NB4 (cell line): ENCODE data around the gene PHF14.

ENCODE experiments used
- DNase-seq: peaks from one replicate; pipeline ENCODE4 v3.0.0; 2010; ENCODE audit warnings: low read depth
- H3K4me3 ChIP-seq: one replicate; pipeline ENCODE4 v1.5.1; 2011; ENCODE audit warnings: mild to moderate bottlenecking, low read depth, low read length, moderate library complexity
- MYC ChIP-seq: IDR thresholded peaks from 2 replicates; pipeline ENCODE4 v1.6.1; 2011; ENCODE audit warnings: low read depth, low read length
- POLR2A ChIP-seq: IDR thresholded peaks from 2 replicates; pipeline ENCODE4 v1.6.1; 2011; ENCODE audit warnings: mild to moderate bottlenecking; ENCODE audit not compliant: insufficient read length; ENCODE audit errors: extremely low read depth
- TF ChIP-seq, protein P1 (sequence below): IDR thresholded peaks from 2 replicates; pipeline ENCODE4 v1.6.1; 2011; ENCODE audit warnings: low read depth, low read length
- TF ChIP-seq, protein P2 (sequence below): IDR thresholded peaks from one replicate; pipeline ENCODE4 v1.5.1; 2012; ENCODE audit warnings: low read depth, low read length

The PHF14 gene

DNA sequence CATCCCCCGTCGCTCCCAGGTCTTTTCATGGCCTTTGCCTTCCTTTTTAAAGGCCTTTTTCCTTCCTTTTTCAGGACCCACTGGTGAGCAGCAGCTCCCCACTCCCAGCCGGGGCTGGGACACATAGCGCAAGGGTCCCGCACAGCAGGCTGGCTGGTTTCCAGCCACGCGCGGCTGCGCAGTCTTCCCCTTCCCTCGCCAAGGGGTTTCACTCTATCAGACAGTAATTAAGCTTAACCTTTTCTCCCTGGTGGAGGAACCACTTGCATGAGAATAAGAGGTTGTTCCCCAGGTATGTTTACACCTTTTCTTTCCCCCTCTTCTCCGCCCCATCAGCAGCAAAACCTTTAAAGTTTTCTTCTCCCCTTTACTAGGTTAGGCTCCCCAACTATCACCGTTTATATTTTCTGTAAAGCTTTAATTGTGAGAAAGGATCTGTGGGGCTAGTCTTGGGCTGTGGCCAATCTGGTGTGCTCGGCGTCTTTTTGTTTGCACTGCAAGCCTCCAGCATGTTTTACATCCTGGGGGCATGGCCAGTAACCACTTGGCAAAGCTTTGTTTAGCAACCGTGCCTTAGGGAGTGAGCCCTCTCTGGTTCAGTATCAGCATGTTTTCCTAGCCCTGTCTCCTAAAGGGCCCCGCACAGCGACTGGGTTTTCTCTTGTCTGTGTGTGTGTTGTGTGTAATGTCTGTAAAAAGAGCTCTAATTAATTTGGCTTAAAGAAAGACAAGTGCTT, 219.6 kb downstream of the PHF14 start:
- DNase-seq, result no peak
- no peak overlapping the region for H3K4me3 ChIP-seq
- no peak for TF ChIP-seq MYC
- TF ChIP-seq, protein P1, sequence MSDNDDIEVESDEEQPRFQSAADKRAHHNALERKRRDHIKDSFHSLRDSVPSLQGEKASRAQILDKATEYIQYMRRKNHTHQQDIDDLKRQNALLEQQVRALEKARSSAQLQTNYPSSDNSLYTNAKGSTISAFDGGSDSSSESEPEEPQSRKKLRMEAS, result no peak
- TF ChIP-seq, protein P2, sequence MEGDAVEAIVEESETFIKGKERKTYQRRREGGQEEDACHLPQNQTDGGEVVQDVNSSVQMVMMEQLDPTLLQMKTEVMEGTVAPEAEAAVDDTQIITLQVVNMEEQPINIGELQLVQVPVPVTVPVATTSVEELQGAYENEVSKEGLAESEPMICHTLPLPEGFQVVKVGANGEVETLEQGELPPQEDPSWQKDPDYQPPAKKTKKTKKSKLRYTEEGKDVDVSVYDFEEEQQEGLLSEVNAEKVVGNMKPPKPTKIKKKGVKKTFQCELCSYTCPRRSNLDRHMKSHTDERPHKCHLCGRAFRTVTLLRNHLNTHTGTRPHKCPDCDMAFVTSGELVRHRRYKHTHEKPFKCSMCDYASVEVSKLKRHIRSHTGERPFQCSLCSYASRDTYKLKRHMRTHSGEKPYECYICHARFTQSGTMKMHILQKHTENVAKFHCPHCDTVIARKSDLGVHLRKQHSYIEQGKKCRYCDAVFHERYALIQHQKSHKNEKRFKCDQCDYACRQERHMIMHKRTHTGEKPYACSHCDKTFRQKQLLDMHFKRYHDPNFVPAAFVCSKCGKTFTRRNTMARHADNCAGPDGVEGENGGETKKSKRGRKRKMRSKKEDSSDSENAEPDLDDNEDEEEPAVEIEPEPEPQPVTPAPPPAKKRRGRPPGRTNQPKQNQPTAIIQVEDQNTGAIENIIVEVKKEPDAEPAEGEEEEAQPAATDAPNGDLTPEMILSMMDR, result no peak
- no peak for TF ChIP-seq POLR2A

DNA sequence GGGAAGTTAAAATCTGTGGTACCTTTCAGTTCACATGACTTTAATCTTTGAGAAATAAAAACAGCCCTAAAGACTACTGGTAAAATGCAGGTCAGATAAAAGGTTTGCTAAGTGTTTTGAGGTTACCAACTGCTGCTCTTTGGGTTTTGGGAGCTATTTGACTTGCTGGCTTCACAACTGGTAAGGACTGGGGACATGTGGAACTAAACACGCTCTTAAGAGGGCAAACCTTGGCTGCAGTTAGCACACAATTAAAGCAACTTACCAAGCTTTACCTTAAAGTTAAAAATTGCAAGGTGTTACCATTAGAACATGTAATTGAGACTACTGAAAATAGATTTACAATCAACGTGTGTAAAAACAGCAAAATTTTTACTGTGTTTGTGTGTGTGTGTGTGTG, 220.2 kb downstream of the PHF14 start:
- TF ChIP-seq, protein P2, result no peak
- TF ChIP-seq MYC (no peak), POLR2A (no peak)
- TF ChIP-seq, protein P1, result no peak
- H3K4me3 ChIP-seq, result no peak overlapping the region
- no peak for DNase-seq

DNA sequence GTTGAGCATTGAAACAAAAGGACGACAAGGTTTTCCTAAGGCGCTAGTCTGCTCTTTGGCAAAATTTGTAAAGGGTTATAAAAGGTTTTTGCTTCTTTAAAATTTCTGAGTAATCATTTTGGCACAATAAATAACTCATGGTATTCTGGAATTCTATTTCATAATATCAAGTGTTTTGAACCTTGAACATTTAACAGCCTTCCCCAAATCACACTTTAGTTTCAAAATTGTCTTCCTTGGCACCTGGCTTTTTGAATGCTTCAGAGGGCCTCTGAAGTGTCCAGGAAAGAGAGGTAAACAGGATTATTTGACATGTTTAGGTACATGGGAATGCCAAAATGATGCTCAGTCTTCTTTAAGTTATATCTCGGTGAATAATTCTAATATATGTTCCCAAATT, 220.8 kb downstream of the PHF14 start:
- TF ChIP-seq, protein P1, result no peak
- TF ChIP-seq, protein P2, result no peak
- TF ChIP-seq POLR2A (no peak), MYC (no peak)
- no peak overlapping the region for H3K4me3 ChIP-seq
- no peak for DNase-seq

DNA sequence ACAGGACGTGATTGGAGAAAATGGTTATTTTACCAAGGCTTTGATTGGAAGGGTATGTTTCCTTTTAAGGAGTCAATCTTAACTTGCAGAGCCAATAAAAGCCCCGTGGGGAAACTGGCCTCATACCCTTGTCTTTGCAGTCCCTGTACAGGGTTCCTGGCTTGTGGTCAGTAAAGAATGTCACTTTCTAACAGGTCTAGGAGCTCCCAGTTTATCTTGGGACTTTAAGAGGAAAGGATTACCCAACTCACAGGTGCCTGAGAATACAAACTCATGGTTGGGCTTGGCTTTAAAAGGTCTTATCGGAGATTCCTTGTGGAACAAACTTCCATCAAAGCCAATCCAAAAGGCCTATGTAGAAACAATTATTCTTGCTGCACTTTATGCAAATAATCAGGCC, 221.8 kb downstream of the PHF14 start:
- no peak overlapping the region for H3K4me3 ChIP-seq
- no peak for TF ChIP-seq MYC
- TF ChIP-seq, protein P2, result no peak
- TF ChIP-seq, protein P1, result no peak
- no peak for TF ChIP-seq POLR2A
- DNase-seq, result no peak

DNA sequence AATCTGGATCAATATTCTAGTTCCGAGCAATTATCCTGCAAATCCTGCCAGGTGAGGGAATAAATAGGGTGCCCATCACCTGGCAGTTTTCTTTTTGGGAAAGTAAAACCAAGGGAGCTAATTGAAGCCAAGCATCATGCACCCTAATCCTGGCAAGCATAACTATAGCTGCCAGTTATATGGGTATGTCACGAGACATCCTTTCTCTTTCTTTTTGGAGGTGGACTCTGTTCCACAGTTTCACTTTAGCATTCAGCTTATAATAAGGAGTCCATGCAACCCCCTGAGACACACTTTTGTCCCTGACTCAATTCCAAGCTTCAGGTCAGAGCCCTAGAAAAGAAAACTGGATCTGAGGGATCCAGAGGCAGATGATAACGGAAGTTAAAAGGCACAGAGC, 222.5 kb downstream of the PHF14 start:
- DNase-seq, result no peak
- H3K4me3 ChIP-seq, result no peak overlapping the region
- no peak for TF ChIP-seq POLR2A
- TF ChIP-seq MYC, result no peak
- TF ChIP-seq, protein P1, result no peak
- TF ChIP-seq, protein P2, result no peak
